GM21390 (cell line): Measurements from ENCODE around the gene SOWAHD.
"Not testable (repeated sequence)": the region's sequence is repeated elsewhere in the genome, so short reads cannot be mapped to it uniquely, and the experiment has no call there.

ENCODE experiments used
- ATAC-seq: cut with Tn5 transposase; IDR thresholded peaks from one replicate; pipeline ENCODE4 v1.9.1; 2021; ENCODE audit not compliant: unreplicated experiment

The SOWAHD gene

DNA sequence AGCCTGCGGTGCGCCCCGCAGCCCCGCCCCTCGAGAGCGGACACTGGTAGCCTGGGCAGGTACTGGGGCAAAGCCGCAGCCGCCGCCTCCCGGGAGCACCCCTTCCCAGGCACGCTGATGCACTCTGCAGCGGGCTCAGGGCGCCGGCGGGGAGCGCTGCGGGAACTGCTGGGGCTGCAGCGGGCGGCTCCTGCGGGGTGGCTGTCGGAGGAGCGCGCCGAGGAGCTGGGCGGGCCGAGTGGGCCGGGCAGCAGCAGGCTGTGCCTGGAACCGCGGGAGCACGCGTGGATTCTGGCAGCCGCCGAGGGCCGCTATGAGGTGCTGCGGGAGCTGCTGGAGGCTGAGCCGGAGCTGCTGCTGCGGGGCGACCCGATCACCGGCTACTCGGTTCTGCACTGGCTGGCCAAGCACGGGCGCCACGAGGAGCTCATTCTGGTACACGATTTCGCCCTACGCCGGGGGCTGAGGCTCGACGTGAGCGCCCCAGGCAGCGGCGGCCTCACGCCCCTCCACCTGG is 401 bp downstream of the SOWAHD start:
- no peak for ATAC-seq

DNA sequence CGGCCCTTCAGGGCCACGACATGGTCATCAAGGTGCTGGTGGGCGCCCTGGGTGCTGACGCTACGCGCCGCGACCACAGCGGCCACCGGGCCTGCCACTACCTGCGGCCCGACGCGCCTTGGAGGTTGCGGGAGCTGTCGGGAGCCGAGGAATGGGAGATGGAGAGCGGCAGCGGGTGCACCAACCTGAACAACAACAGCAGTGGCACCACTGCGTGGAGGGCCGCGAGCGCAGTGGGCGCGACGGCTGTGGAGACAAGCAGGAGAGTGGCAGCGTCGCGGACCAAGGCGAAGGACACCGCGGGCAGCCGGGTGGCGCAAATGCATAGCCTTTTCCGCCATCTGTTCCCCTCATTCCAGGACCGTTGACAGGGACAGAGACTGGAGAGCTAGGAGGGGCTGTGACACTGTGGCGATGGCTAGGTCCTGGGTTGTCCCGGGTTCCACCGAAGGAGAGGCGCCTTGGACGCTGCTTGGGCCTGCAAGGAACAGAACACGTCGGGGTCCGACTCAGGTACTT is 919 bp downstream of the SOWAHD start:
- no peak for ATAC-seq

GRCh38 chrX:119760026-119760877 is 1.9 kb downstream of the SOWAHD start:
- no peak for ATAC-seq

DNA sequence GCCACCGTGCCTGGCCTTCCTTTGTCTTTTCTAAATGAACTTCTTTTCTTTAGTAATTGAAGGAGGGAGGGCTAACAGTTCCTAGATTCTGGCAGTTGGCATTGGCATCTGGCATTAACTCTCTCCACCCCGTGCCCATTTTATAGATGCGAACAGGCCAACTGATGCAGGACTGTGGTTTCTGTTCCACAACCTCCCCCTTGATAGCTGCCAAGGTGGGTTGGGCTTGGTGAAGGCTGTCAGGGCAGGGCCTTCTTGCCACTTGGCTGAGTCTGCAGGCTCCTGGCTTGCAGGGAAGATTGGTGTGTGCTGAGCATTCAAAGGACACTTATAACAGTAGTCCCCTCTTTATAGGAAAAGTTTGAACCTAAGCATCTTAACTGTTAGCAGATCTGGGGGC is 4.3 kb downstream of the SOWAHD start:
- ATAC-seq: no peak

GRCh38 chrX:119763181-119763580 is 4.8 kb downstream of the SOWAHD start:
- no peak for ATAC-seq

DNA sequence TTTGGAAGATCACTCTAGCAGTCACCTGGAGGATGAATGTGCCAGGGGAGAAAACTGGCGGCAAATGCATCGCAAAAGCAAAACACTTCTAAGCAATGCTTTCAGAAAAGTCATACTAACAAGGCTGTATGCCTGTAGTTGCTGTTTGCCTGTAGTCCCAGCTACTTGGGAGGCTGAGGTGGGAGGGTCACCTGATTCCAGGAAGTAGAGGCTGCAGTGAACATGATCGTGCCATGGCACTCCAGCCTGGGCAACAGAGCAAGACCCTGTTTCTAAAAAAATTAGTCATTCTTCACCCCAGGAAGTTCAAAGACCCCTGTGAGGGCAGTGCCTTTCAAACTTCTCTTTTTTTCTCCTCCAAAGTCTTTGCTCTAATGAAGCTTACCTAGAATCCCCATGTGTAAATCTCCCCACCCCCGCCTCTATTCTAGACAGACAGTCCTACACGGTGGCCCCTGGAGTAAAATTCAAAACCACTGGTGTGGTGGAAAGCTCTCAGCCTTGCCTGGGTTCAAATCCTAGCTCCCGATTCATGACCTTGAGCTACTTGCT is 5.5 kb downstream of the SOWAHD start:
- ATAC-seq: no peak

- ATAC-seq: not testable (repeated sequence)
Observed at GRCh38 chrX:119768436-119768835, 10.0 kb downstream of the SOWAHD start.

GRCh38 chrX:119769388-119769787 is 11.0 kb downstream of the SOWAHD start:
- ATAC-seq: not testable (repeated sequence)

GRCh38 chrX:119775517-119776238 is 17.3 kb downstream of the SOWAHD start:
- no peak for ATAC-seq

- ATAC-seq: no peak
Observed at GRCh38 chrX:119778829-119779228, 20.4 kb downstream of the SOWAHD start.

DNA sequence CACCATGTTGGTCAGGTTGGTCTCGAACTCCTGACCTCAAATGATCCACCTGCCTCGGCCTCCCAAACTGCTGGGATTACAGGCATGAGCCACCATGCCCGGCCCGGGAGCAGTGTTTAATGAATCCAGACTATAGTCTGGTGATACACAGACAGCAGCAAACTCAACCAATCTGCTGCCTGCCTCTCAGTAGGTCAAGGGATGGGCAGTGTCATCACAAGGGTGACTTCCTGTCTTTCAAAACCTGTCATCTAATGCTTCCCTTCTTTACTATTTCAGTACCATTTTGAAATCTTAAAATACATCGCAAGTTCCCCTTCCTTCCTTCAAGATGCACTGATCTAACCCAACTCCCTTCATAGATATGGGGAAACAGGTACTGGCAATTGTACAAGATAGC is 24.6 kb downstream of the SOWAHD start:
- ATAC-seq: no peak

DNA sequence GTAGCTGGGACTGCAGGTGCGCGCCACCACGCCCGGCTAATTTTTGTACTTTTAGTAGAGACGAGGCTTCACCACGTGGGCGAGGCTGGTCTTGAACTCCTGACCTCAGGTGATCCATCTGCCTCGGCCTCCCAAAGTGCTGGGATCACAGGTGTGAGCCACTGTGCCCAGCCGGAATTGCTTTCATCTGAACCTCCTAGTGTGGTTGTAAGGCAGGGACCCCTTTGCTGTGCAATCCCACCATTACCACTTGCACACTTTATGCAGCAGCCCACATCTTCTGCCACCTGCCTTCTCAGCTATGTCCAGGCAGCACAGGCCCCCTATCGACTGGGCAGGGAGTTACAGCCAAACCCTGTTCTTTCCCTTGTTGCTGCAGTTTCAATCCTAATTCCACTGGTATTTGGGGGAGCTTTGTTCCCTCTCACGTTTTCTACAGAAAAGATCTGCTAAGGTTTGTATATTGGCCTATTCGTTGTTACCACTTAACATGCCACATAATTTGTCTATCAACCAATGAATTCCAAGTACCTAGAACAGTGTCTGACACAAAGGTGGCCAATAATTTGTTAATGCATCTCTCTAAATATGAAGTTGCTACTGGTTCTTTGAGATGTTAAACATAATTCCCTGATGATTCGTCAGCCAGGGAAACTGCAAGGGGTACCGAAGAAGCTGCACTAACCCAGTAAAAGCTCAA is 26.5 kb downstream of the SOWAHD start:
- no peak for ATAC-seq

- no peak for ATAC-seq
Observed at GRCh38 chrX:119790977-119791436, 32.6 kb downstream of the SOWAHD start.

- peak; percentile 91 for ATAC-seq
Observed at GRCh38 chrX:119791437-119792231, 33.2 kb downstream of the SOWAHD start, which contains the start of gene RPL39. TSS of gene RPL39 (minus strand) at chrX:119791630. CDS start at chrX:119791576, 54 bp downstream.

DNA sequence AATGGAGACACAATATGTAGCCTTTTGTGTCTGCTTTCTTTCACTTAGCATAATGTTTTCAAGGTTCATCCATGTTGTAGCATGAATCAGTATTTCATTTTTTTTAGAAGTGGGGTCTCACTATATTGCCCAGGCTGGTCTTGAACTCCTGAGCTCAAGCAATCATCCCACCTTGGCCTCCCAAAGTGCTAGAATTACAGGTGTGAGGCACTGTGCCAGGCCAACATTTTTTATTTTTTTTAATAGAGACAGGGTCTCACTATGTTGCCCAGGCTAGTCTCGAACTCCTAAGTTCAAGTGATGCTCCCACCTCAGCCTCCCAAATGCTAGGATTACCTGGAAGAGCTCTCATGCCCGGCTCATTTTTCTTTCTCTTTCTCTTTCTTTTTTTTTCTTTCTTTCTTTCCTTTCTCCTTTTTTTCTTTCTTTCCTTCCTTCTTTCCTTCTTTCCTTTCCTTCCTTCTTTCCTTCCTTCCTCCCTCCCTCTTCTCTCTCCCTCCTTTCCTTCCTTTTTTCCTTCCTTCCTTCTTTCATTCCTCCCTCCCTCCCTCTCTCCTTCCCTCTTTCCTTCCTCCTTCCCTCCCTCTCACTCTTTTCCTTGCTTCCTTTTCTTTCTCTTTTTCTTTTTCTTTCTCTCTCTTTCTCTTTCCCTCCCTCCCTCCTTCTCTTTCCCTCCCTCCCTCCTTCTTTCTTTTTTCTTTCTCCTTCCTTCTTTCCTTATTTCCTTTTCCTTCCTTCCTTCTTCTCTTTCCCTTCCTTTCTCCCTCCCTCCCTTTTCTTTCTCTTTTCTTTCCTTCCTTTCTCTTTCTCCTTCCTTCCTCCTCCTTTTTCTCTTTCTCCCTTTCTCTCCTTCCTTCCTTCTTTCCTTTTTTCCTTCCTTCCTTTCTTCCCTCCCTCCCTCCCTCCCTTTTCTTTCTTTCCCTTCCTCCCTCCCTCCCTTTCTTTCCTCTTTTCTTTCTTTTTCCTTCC is 43.1 kb downstream of the SOWAHD start:
- ATAC-seq: no peak

GRCh38 chrX:119802546-119802945 is 44.2 kb downstream of the SOWAHD start:
- ATAC-seq: no peak

DNA sequence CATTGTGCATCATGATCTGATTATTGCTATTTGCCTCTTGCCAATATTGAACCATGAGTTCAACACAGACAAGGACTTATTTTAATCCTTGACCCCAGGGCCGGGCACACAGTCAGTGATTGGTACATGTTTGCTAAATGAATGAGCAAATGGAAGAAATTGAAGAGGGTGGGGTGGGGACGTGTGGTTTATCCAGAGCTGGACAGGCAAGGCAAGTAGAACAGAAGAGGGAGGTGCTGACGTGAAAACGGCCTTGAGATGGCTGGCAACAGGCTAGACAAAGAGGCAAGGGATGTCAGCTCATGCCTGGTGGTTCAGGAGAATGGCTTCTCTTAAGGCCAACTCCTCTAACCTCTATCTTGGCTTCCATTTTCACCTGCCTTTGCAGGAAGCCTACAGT is 50.1 kb downstream of the SOWAHD start:
- not testable (repeated sequence) for ATAC-seq

DNA sequence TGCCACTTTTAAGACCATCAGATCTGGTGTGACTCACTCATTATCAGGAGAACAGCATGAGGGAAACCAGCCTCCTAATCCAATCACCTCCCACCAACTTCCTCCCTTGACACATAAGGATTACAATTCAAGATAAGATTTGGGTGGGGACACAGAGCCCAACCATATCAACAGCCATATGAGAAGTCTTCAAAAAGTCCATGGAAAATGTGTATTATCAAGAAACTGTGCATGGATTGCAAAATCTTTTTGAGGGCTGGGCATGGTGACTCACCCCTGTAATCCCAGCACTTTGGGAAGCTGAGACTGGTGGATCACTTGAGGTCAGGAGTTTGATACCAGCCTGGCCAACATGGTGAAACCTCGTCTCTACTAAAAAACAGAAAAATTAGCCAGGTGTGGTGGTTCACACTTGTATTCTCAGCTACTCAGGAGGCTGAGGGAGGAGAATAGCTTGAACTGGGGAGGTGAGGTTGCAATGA is 50.8 kb downstream of the SOWAHD start:
- no peak for ATAC-seq
